Measurements from ENCODE around the gene FAM186B. TPM values are rescaled to one million over a fixed set of nuclear protein-coding genes. Genes with fewer than 3 reads are reported as not detected.

The FAM186B gene
- total and polyA plus RNA-seq, 2 experiments from 2014 or later = 0.17 to 0.69 TPM

- no peaks in the 10 kb centered on the region for H3K9me3 ChIP-seq (ENCODE audit: low read depth)
- no peak for DNase-seq (ENCODE audit: low spot score)
- no peaks in the 10 kb centered on the region for H3K36me3 ChIP-seq (replicated peaks; ENCODE audit: insufficient read depth, low read depth)
- 87% methylated on average over 7 of the region's 7 CpGs for WGBS (ENCODE audit: low lambda C conversion rate, missing lambda C conversion rate)
- no peak overlapping the region for H2AFZ ChIP-seq
- H3K4me3 ChIP-seq = no peak overlapping the region
- no peak overlapping the region for H3K27ac ChIP-seq
- no peak overlapping the region for H3K4me2 ChIP-seq
- no peaks in the 10 kb centered on the region for H3K9me2 ChIP-seq (replicated peaks; ENCODE audit: insufficient read depth)
- TF ChIP-seq EZH2phosphoT487 (IDR thresholded peaks at IDR 0.05; ENCODE audit: low read depth, severe bottlenecking, unreplicated experiment) = no peak
- TF ChIP-seq EZH2 (IDR thresholded peaks at IDR 0.05; ENCODE audit: borderline replicate concordance) = no peak
- TF ChIP-seq CTCF (IDR thresholded peaks at IDR 0.05; ENCODE audit: poor library complexity) = no peak
- H3K27me3 ChIP-seq = peaks cover 52% of the 10 kb centered on the region
- H3K79me2 ChIP-seq = no peaks in the 10 kb centered on the region
- peaks cover 8% of the 10 kb centered on the region for H3K4me1 ChIP-seq (ENCODE audit: insufficient read depth)
- no peaks in the 10 kb centered on the region for H4K20me1 ChIP-seq (ENCODE audit: insufficient read depth, poor library complexity, severe bottlenecking)
These were observed 58.2 kb downstream of the FAM186B start for GRCh38 chr12:49547090-49547690.

- H3K27ac ChIP-seq = no peak overlapping the region
- H3K79me2 ChIP-seq = no peaks in the 10 kb centered on the region
- H3K4me3 ChIP-seq = no peak overlapping the region
- TF ChIP-seq CTCF (IDR thresholded peaks at IDR 0.05; ENCODE audit: poor library complexity) (no peak), EZH2phosphoT487 (IDR thresholded peaks at IDR 0.05; ENCODE audit: low read depth, severe bottlenecking, unreplicated experiment) (no peak), EZH2 (IDR thresholded peaks at IDR 0.05; ENCODE audit: borderline replicate concordance) (no peak)
- H3K9me3 ChIP-seq (ENCODE audit: low read depth) = no peaks in the 10 kb centered on the region
- no peak for DNase-seq (ENCODE audit: low spot score)
- H3K27me3 ChIP-seq = peaks cover 52% of the 10 kb centered on the region
- 65% methylated on average over 3 of the region's 3 CpGs for WGBS (ENCODE audit: low lambda C conversion rate, missing lambda C conversion rate)
- H3K4me2 ChIP-seq = no peak overlapping the region
- no peak overlapping the region for H2AFZ ChIP-seq
- no peaks in the 10 kb centered on the region for H3K9me2 ChIP-seq (replicated peaks; ENCODE audit: insufficient read depth)
- no peaks in the 10 kb centered on the region for H4K20me1 ChIP-seq (ENCODE audit: insufficient read depth, poor library complexity, severe bottlenecking)
- H3K4me1 ChIP-seq (ENCODE audit: insufficient read depth) = peaks cover 8% of the 10 kb centered on the region
- H3K36me3 ChIP-seq (replicated peaks; ENCODE audit: insufficient read depth, low read depth) = no peaks in the 10 kb centered on the region
These were observed 59.0 kb downstream of the FAM186B start for GRCh38 chr12:49546481-49546880.

- H3K4me3 ChIP-seq = no peak overlapping the region
- H3K27me3 ChIP-seq = peaks cover 53% of the 10 kb centered on the region
These were observed 59.6 kb downstream of the FAM186B start for GRCh38 chr12:49545815-49546214.

More at GRCh38 chr12:49545815-49546214, 59.6 kb downstream of the FAM186B start:
- no peak for DNase-seq (ENCODE audit: low spot score)
- Histone ChIP-seq H3K4me1 (ENCODE audit: insufficient read depth) (peaks cover 8% of the 10 kb centered on the region), H3K9me2 (replicated peaks; ENCODE audit: insufficient read depth) (no peaks in the 10 kb centered on the region), H3K4me2 (no peak overlapping the region), H2AFZ (no peak overlapping the region), H3K79me2 (no peaks in the 10 kb centered on the region), H3K36me3 (replicated peaks; ENCODE audit: insufficient read depth, low read depth) (no peaks in the 10 kb centered on the region), H4K20me1 (ENCODE audit: insufficient read depth, poor library complexity, severe bottlenecking) (no peaks in the 10 kb centered on the region), H3K9me3 (ENCODE audit: low read depth) (no peaks in the 10 kb centered on the region), H3K27ac (no peak overlapping the region)
- no peak for TF ChIP-seq CTCF (IDR thresholded peaks at IDR 0.05; ENCODE audit: poor library complexity)
- no peak for TF ChIP-seq EZH2phosphoT487 (IDR thresholded peaks at IDR 0.05; ENCODE audit: low read depth, severe bottlenecking, unreplicated experiment)
- no peak for TF ChIP-seq EZH2 (IDR thresholded peaks at IDR 0.05; ENCODE audit: borderline replicate concordance)
- 75% methylated on average over 4 of the region's 4 CpGs for WGBS (ENCODE audit: low lambda C conversion rate, missing lambda C conversion rate)

Measured in hepatocyte (in vitro differentiated cells).